Neural cell (in vitro differentiated cells): ENCODE measurements around the gene SPSB4. TPM values are rescaled to one million over a fixed set of nuclear protein-coding genes. Genes with fewer than 3 reads are reported as not detected.

Experiments used
- H2AFZ ChIP-seq: fragments of 200-600, 300-800 bp; sonication (generic), shearing (Covaris generic); 2 replicates; pipeline ENCODE4 v1.6.0; 2014; ENCODE audit warnings: low read depth, mild to moderate bottlenecking, antibody characterized with exemption, low read length, moderate library complexity
- H3F3A ChIP-seq: fragments of 200-600 bp; shearing (Covaris generic); 2 replicates; pipeline ENCODE4 v1.6.1; 2016; ENCODE audit warnings: mild to moderate bottlenecking, moderate library complexity, mixed read lengths, antibody characterized with exemption, low read length; ENCODE audit not compliant: insufficient read depth, poor library complexity, severe bottlenecking
- H3K27ac ChIP-seq: fragments of 200-600, 300-800 bp; sonication (generic), shearing (Covaris generic); 2 replicates; pipeline ENCODE4 v1.5.1; 2014; ENCODE audit warnings: mild to moderate bottlenecking, low read length, moderate library complexity
- H3K27me3 ChIP-seq: fragments of 300-800, 200-600 bp; sonication (generic), shearing (Covaris generic); 2 replicates; pipeline ENCODE4 v1.6.0; 2014; ENCODE audit warnings: mild to moderate bottlenecking, low read depth, low read length, moderate library complexity; ENCODE audit not compliant: insufficient read depth
- H3K36me3 ChIP-seq: fragments of 300-800, 200-600 bp; sonication (generic), shearing (Covaris generic); 2 replicates; pipeline ENCODE4 v1.5.1; 2014; ENCODE audit warnings: mild to moderate bottlenecking, antibody characterized with exemption, low read length, moderate library complexity; ENCODE audit not compliant: insufficient read depth
- H3K4me2 ChIP-seq: fragments of 300-800, 200-600 bp; sonication (generic), shearing (Covaris generic); 2 replicates; pipeline ENCODE4 v1.6.0; 2014; ENCODE audit warnings: mild to moderate bottlenecking, low read length
- H3K4me3 ChIP-seq: fragments of 300-800, 200-600 bp; sonication (generic), shearing (Covaris generic); 2 replicates; pipeline ENCODE4 v1.5.1; 2014; ENCODE audit warnings: mild to moderate bottlenecking, low read length, moderate library complexity
- H3K79me2 ChIP-seq: fragments of 200-600 bp; shearing (Covaris generic); replicated peaks from 2 replicates; pipeline ENCODE4 v1.6.0; 2014; ENCODE audit warnings: mild to moderate bottlenecking, low read length, moderate library complexity; ENCODE audit not compliant: insufficient read depth
- H3K9ac ChIP-seq: fragments of 300-800, 200-600 bp; sonication (generic), shearing (Covaris generic); 2 replicates; pipeline ENCODE4 v1.6.1; 2016; ENCODE audit warnings: mild to moderate bottlenecking, low read length, mixed read lengths
- H3K9me2 ChIP-seq: fragments of 200-600 bp; shearing (Covaris generic); 2 replicates; pipeline ENCODE4 v1.6.1; 2016; ENCODE audit warnings: mild to moderate bottlenecking, low read length, mixed read lengths; ENCODE audit not compliant: insufficient read depth
- H3K9me3 ChIP-seq: fragments of 200-600, 300-800 bp; sonication (generic), shearing (Covaris generic); 2 replicates; pipeline ENCODE4 v1.6.1; 2016; ENCODE audit warnings: mild to moderate bottlenecking, mixed run types, low read length, moderate library complexity, mixed read lengths
- H4K20me1 ChIP-seq: fragments of 200-600 bp; shearing (Covaris generic); 2 replicates; pipeline ENCODE4 v1.6.1; 2016; ENCODE audit warnings: mild to moderate bottlenecking, mixed run types; ENCODE audit not compliant: insufficient read depth
- CTCF ChIP-seq: fragments of 450-650 bp; IDR thresholded peaks from 2 replicates; pipeline ENCODE4 v1.5.1; 2014; ENCODE audit warnings: antibody characterized with exemption, mild to moderate bottlenecking, moderate library complexity; ENCODE audit not compliant: poor library complexity, severe bottlenecking
- EP300 ChIP-seq: fragments of 450-650 bp; conservative IDR thresholded peaks from 2 replicates; pipeline ENCODE4 v1.6.1; 2014; ENCODE audit warnings: antibody characterized with exemption, mild to moderate bottlenecking, moderate library complexity; ENCODE audit not compliant: poor library complexity, severe bottlenecking
- EZH2 ChIP-seq: fragments of 200-600, 300-800 bp; shearing (Covaris generic), sonication (generic); IDR thresholded peaks from 2 replicates; pipeline ENCODE4 v1.6.1; 2014; ENCODE audit warnings: antibody characterized with exemption, low read length, borderline replicate concordance, mild to moderate bottlenecking; ENCODE audit not compliant: insufficient read depth, poor library complexity, severe bottlenecking
- MXI1 ChIP-seq: fragments of 450-650 bp; conservative IDR thresholded peaks from 2 replicates; pipeline ENCODE4 v1.6.1; 2014; ENCODE audit warnings: antibody characterized with exemption, mild to moderate bottlenecking; ENCODE audit not compliant: poor library complexity, severe bottlenecking
- POLR2AphosphoS5 ChIP-seq: IDR thresholded peaks from 2 replicates; pipeline ENCODE4 v1.6.1; 2012
- RAD21 ChIP-seq: fragments of 450-650 bp; conservative IDR thresholded peaks from 2 replicates; pipeline ENCODE4 v1.6.1; 2014; ENCODE audit warnings: antibody characterized with exemption, mild to moderate bottlenecking, moderate library complexity
- REST ChIP-seq: IDR thresholded peaks from 2 replicates; pipeline ENCODE4 v1.6.1; 2012; ENCODE audit warnings: borderline replicate concordance
- SMC3 ChIP-seq: fragments of 450-650 bp; conservative IDR thresholded peaks from 2 replicates; pipeline ENCODE4 v1.6.1; 2014; ENCODE audit warnings: antibody characterized with exemption, mild to moderate bottlenecking, moderate library complexity; ENCODE audit not compliant: poor library complexity
- TAF1 ChIP-seq: IDR thresholded peaks from 2 replicates; pipeline ENCODE4 v1.6.1; 2012; ENCODE audit warnings: low read depth
- polyA plus RNA-seq: library from polyadenylated mRNA; depleted of rRNA; stranded (reverse); fragments of >200 nt; gene quantifications from 2 replicates; pipeline ENCODE4 v1.2.3, GENCODE V29; 2014

SPSB4 gene
- polyA plus RNA-seq, 1 donor from 2014 or later = 6.1 TPM

- no peaks in the 10 kb centered on the region for H3K9me3 ChIP-seq
- H3K4me3 ChIP-seq = no peak overlapping the region
- no peak overlapping the region for H3K9ac ChIP-seq
- H3K4me2 ChIP-seq = no peak overlapping the region
- no peak overlapping the region for H2AFZ ChIP-seq
- TF ChIP-seq TAF1 (no peak), EZH2 (no peak), CTCF (no peak), EP300 (no peak), POLR2AphosphoS5 (no peak), REST (no peak), RAD21 (no peak), SMC3 (no peak), MXI1 (no peak)
- no peaks in the 10 kb centered on the region for H3K36me3 ChIP-seq
- no peak overlapping the region for H3K27ac ChIP-seq
- H3K9me2 ChIP-seq = no peaks in the 10 kb centered on the region
- H4K20me1 ChIP-seq = no peaks in the 10 kb centered on the region
- H3F3A ChIP-seq = no peaks in the 10 kb centered on the region
- no peaks in the 10 kb centered on the region for H3K79me2 ChIP-seq
- H3K27me3 ChIP-seq = no peaks in the 10 kb centered on the region
Measured at GRCh38 chr3:141181819-141182218, 130.7 kb downstream of the SPSB4 start.

GRCh38 chr3:141183606-141184005, 132.5 kb downstream of the SPSB4 start:
- Histone ChIP-seq H3K27me3 (no peaks in the 10 kb centered on the region), H3F3A (no peaks in the 10 kb centered on the region), H3K9me3 (no peaks in the 10 kb centered on the region), H3K9me2 (no peaks in the 10 kb centered on the region), H2AFZ (no peak overlapping the region), H3K4me3 (no peak overlapping the region), H4K20me1 (no peaks in the 10 kb centered on the region), H3K27ac (no peak overlapping the region), H3K36me3 (no peaks in the 10 kb centered on the region), H3K79me2 (no peaks in the 10 kb centered on the region), H3K9ac (no peak overlapping the region), H3K4me2 (no peak overlapping the region)
- no peak for TF ChIP-seq TAF1
- no peak for TF ChIP-seq CTCF
- TF ChIP-seq MXI1 = no peak
- TF ChIP-seq EP300 = no peak
- TF ChIP-seq REST = no peak
- no peak for TF ChIP-seq POLR2AphosphoS5
- no peak for TF ChIP-seq SMC3
- TF ChIP-seq RAD21 = no peak
- no peak for TF ChIP-seq EZH2
